Astrocyte (in vitro differentiated cells and primary cell): Measurements from ENCODE around the gene NPAS3. TPM values are rescaled to one million over a fixed set of nuclear protein-coding genes. Genes with fewer than 3 reads are reported as not detected.
A peak's percentile ranks its signal among the peaks of the same experiment; 100 is the strongest.

ENCODE experiments used
- DNase-seq: peaks from one replicate; pipeline ENCODE4 v3.0.0-alpha.2; 2010; ENCODE audit warnings: low read depth
- FAIRE-seq: peaks from 2 replicates; lab custom pipeline; 2011; peaks lifted over from hg19 to GRCh38; lab: Jason Lieb, UNC
- H2AFZ ChIP-seq: 2 replicates; pipeline ENCODE4 v1.6.0; 2012; ENCODE audit warnings: low read depth, low read length, inconsistent platforms
- H3K27ac ChIP-seq: 2 replicates; pipeline ENCODE4 v1.5.1; 2011; ENCODE audit warnings: low read depth, low read length, inconsistent platforms
- H3K27me3 ChIP-seq: 2 replicates; pipeline ENCODE4 v1.6.0; 2011; ENCODE audit warnings: low read length, inconsistent platforms; ENCODE audit not compliant: insufficient read depth
- H3K36me3 ChIP-seq: 2 replicates; pipeline ENCODE4 v1.5.1; 2011; ENCODE audit warnings: low read length, inconsistent platforms; ENCODE audit not compliant: insufficient read depth
- H3K4me1 ChIP-seq: 2 replicates; pipeline ENCODE4 v1.5.1; 2011; ENCODE audit warnings: low read length, inconsistent platforms; ENCODE audit not compliant: insufficient read depth
- H3K4me2 ChIP-seq: 2 replicates; pipeline ENCODE4 v1.6.0; 2012; ENCODE audit warnings: low read length, inconsistent platforms
- H3K4me3 ChIP-seq: 2 replicates; pipeline ENCODE4 v1.5.1; 2011; ENCODE audit warnings: low read depth, mild to moderate bottlenecking, low read length, inconsistent platforms; ENCODE audit not compliant: insufficient read depth
- H3K79me2 ChIP-seq: 2 replicates; pipeline ENCODE4 v1.6.0; 2012; ENCODE audit warnings: mild to moderate bottlenecking, low read length, inconsistent platforms; ENCODE audit not compliant: insufficient read depth
- H3K9ac ChIP-seq: 2 replicates; pipeline ENCODE4 v1.6.0; 2012; ENCODE audit warnings: mild to moderate bottlenecking, low read length, inconsistent platforms
- H3K9me3 ChIP-seq: 2 replicates; pipeline ENCODE4 v1.5.1; 2012; ENCODE audit warnings: low read depth, mild to moderate bottlenecking, low read length, inconsistent platforms; ENCODE audit not compliant: insufficient read depth
- H4K20me1 ChIP-seq: 2 replicates; pipeline ENCODE4 v1.6.0; 2012; ENCODE audit warnings: low read length, inconsistent platforms; ENCODE audit not compliant: insufficient read depth
- H3K27ac Mint-ChIP-seq: one replicate; pipeline ENCODE4 v1.8.0; 2021; ENCODE audit warnings: mild to moderate bottlenecking, mixed read lengths; ENCODE audit not compliant: unreplicated experiment
- H3K27me3 Mint-ChIP-seq: one replicate; pipeline ENCODE4 v1.8.0; 2021; ENCODE audit warnings: low read depth, mixed read lengths; ENCODE audit not compliant: unreplicated experiment
- H3K36me3 Mint-ChIP-seq: one replicate; pipeline ENCODE4 v1.8.0; 2021; ENCODE audit warnings: low read depth, mixed read lengths; ENCODE audit not compliant: unreplicated experiment
- H3K4me1 Mint-ChIP-seq: one replicate; pipeline ENCODE4 v1.8.0; 2021; ENCODE audit warnings: low read depth, mixed read lengths; ENCODE audit not compliant: unreplicated experiment
- H3K4me3 Mint-ChIP-seq: one replicate; pipeline ENCODE4 v1.8.0; 2021; ENCODE audit warnings: mild to moderate bottlenecking, moderate library complexity, mixed read lengths; ENCODE audit not compliant: unreplicated experiment
- H3K9me3 Mint-ChIP-seq: one replicate; pipeline ENCODE4 v1.8.0; 2021; ENCODE audit warnings: mild to moderate bottlenecking, mixed read lengths; ENCODE audit not compliant: unreplicated experiment
- CTCF ChIP-seq: IDR thresholded peaks from 2 replicates; pipeline ENCODE4 v1.5.1; 2011; ENCODE audit warnings: low read depth, mild to moderate bottlenecking, inconsistent platforms, low read length, moderate library complexity; ENCODE audit not compliant: insufficient read depth
- EZH2 ChIP-seq: IDR thresholded peaks from 2 replicates; pipeline ENCODE4 v1.6.1; 2012; ENCODE audit warnings: mild to moderate bottlenecking, low read length, inconsistent platforms; ENCODE audit not compliant: insufficient read depth
- total RNA-seq: library from RNA; stranded (reverse); gene quantifications from 2 replicates; pipeline ENCODE4 v1.2.1, GENCODE V29; 2021

NPAS3 gene
- total RNA-seq, 1 donor from 2014 or later: 2.6 TPM

- no peak overlapping the region for H2AFZ ChIP-seq
- H3K9ac ChIP-seq: no peak overlapping the region
- no peak overlapping the region for H3K4me3 Mint-ChIP-seq
- no peaks in the 10 kb centered on the region for H3K27me3 ChIP-seq
- no peaks in the 10 kb centered on the region for H3K36me3 Mint-ChIP-seq
- peaks cover 2% of the 10 kb centered on the region for H3K27me3 Mint-ChIP-seq
- H3K27ac Mint-ChIP-seq: no peak overlapping the region
- peak overlapping the region; percentile 38 for H3K4me2 ChIP-seq
- no peak for TF ChIP-seq CTCF
- no peaks in the 10 kb centered on the region for H3K79me2 ChIP-seq
- no peak for FAIRE-seq
- no peaks in the 10 kb centered on the region for H3K4me1 Mint-ChIP-seq
- H3K9me3 ChIP-seq: no peaks in the 10 kb centered on the region
- peaks cover 7% of the 10 kb centered on the region for H3K4me1 ChIP-seq
- no peak for DNase-seq
- no peaks in the 10 kb centered on the region for H3K36me3 ChIP-seq
- no peak overlapping the region for H3K27ac ChIP-seq
- H4K20me1 ChIP-seq: no peaks in the 10 kb centered on the region
- no peak overlapping the region for H3K4me3 ChIP-seq
- no peaks in the 10 kb centered on the region for H3K9me3 Mint-ChIP-seq
Observed at GRCh38 chr14:33715227-33715528, 776.5 kb downstream of the NPAS3 start.

GRCh38 chr14:33716921-33717320 lies 778.2 kb downstream of the NPAS3 start:
- H3K4me1 Mint-ChIP-seq: no peaks in the 10 kb centered on the region
- no peaks in the 10 kb centered on the region for H4K20me1 ChIP-seq
- H3K9ac ChIP-seq: no peak overlapping the region
- FAIRE-seq (no peak), DNase-seq (peak; percentile 70)
- H3K4me1 ChIP-seq: peaks cover 7% of the 10 kb centered on the region
- TF ChIP-seq CTCF: no peak
- TF ChIP-seq EZH2: no peak
- no peaks in the 10 kb centered on the region for H3K36me3 ChIP-seq
- H3K79me2 ChIP-seq: no peaks in the 10 kb centered on the region
- H3K27me3 ChIP-seq: no peaks in the 10 kb centered on the region
- no peak overlapping the region for H3K27ac Mint-ChIP-seq
- H3K9me3 Mint-ChIP-seq: no peaks in the 10 kb centered on the region
- H2AFZ ChIP-seq: no peak overlapping the region
- no peak overlapping the region for H3K4me3 ChIP-seq
- H3K27ac ChIP-seq: no peak overlapping the region
- no peak overlapping the region for H3K4me3 Mint-ChIP-seq
- no peaks in the 10 kb centered on the region for H3K9me3 ChIP-seq
- H3K36me3 Mint-ChIP-seq: no peaks in the 10 kb centered on the region
- no peak overlapping the region for H3K4me2 ChIP-seq
- H3K27me3 Mint-ChIP-seq: peaks cover 2% of the 10 kb centered on the region

GRCh38 chr14:33717866-33718265 lies 779.2 kb downstream of the NPAS3 start:
- peaks cover 7% of the 10 kb centered on the region for H3K4me1 ChIP-seq
- H3K27me3 ChIP-seq: no peaks in the 10 kb centered on the region
- H3K4me1 Mint-ChIP-seq: no peaks in the 10 kb centered on the region
- H3K9me3 Mint-ChIP-seq: no peaks in the 10 kb centered on the region
- H3K79me2 ChIP-seq: no peaks in the 10 kb centered on the region
- H2AFZ ChIP-seq: no peak overlapping the region
- TF ChIP-seq EZH2: no peak
- no peak for TF ChIP-seq CTCF
- no peak overlapping the region for H3K4me3 ChIP-seq
- H3K27me3 Mint-ChIP-seq: peaks cover 2% of the 10 kb centered on the region
- H4K20me1 ChIP-seq: no peaks in the 10 kb centered on the region
- no peak overlapping the region for H3K27ac Mint-ChIP-seq
- no peak overlapping the region for H3K4me2 ChIP-seq
- DNase-seq (no peak), FAIRE-seq (no peak)
- H3K4me3 Mint-ChIP-seq: no peak overlapping the region
- no peaks in the 10 kb centered on the region for H3K36me3 ChIP-seq
- no peak overlapping the region for H3K9ac ChIP-seq
- H3K9me3 ChIP-seq: no peaks in the 10 kb centered on the region
- H3K27ac ChIP-seq: no peak overlapping the region
- no peaks in the 10 kb centered on the region for H3K36me3 Mint-ChIP-seq
